Mesendoderm (in vitro differentiated cells): ENCODE data around the gene TP53AIP1.

ENCODE experiments used
- DNase-seq: peaks from one replicate; pipeline ENCODE4 v3.0.0; 2013
- H2AK5ac ChIP-seq: 2 replicates; pipeline ENCODE4 v1.6.1; 2013; ENCODE audit warnings: low read length, inconsistent platforms
- H2BK120ac ChIP-seq: 2 replicates; pipeline ENCODE4 v1.6.1; 2013; ENCODE audit warnings: low read depth, mild to moderate bottlenecking, low read length, moderate library complexity, mixed read lengths
- H2BK15ac ChIP-seq: replicated peaks from 2 replicates; pipeline ENCODE4 v1.6.1; 2013; ENCODE audit warnings: low read depth, mild to moderate bottlenecking, moderate library complexity
- H2BK5ac ChIP-seq: 2 replicates; pipeline ENCODE4 v1.6.1; 2013; ENCODE audit warnings: low read length, inconsistent platforms
- H3K18ac ChIP-seq: 2 replicates; pipeline ENCODE4 v1.6.1; 2013; ENCODE audit warnings: mild to moderate bottlenecking, low read length, mixed read lengths
- H3K23ac ChIP-seq: one replicate; pipeline ENCODE4 v1.6.1; 2013; ENCODE audit warnings: low read length
- H3K27ac ChIP-seq: 2 replicates; pipeline ENCODE4 v1.5.1; 2013; ENCODE audit warnings: low read depth, mild to moderate bottlenecking, inconsistent platforms, low read length, moderate library complexity
- H3K27me3 ChIP-seq: 2 replicates; pipeline ENCODE4 v1.6.1; 2013; ENCODE audit warnings: low read length, control low read depth, mild to moderate bottlenecking, inconsistent platforms; ENCODE audit not compliant: insufficient read depth, poor library complexity
- H3K36me3 ChIP-seq: 2 replicates; pipeline ENCODE4 v1.6.1; 2013; ENCODE audit warnings: low read length, inconsistent platforms; ENCODE audit not compliant: control insufficient read depth, insufficient read depth
- H3K4ac ChIP-seq: one replicate; pipeline ENCODE4 v1.6.1; 2013; ENCODE audit warnings: low read depth, mild to moderate bottlenecking, low read length, moderate library complexity
- H3K4me1 ChIP-seq: 2 replicates; pipeline ENCODE4 v1.6.1; 2013; ENCODE audit warnings: low read depth, low read length, inconsistent platforms; ENCODE audit not compliant: control insufficient read depth
- H3K4me2 ChIP-seq: 2 replicates; pipeline ENCODE4 v1.6.1; 2013; ENCODE audit warnings: low read length
- H3K4me3 ChIP-seq: 2 replicates; pipeline ENCODE4 v1.5.1; 2013; ENCODE audit warnings: mild to moderate bottlenecking, low read length
- H3K56ac ChIP-seq: one replicate; pipeline ENCODE4 v1.6.1; 2013; ENCODE audit warnings: low read length
- H3K79me1 ChIP-seq: 2 replicates; pipeline ENCODE4 v1.6.1; 2013; ENCODE audit warnings: low read length, inconsistent platforms
- H3K79me2 ChIP-seq: 2 replicates; pipeline ENCODE4 v1.6.1; 2013; ENCODE audit warnings: mild to moderate bottlenecking, low read length; ENCODE audit not compliant: control insufficient read depth, insufficient read depth
- H3K9ac ChIP-seq: 2 replicates; pipeline ENCODE4 v1.6.1; 2013; ENCODE audit warnings: low read length, inconsistent platforms
- H4K5ac ChIP-seq: one replicate; pipeline ENCODE4 v1.6.1; 2013; ENCODE audit warnings: low read length
- H4K8ac ChIP-seq: one replicate; pipeline ENCODE4 v1.6.1; 2013; ENCODE audit warnings: low read depth, mild to moderate bottlenecking, control low read depth, low read length, moderate library complexity
- WGBS: extraction: QIAGEN DNeasy Blood & Tissue Kit; methylation state at CpG from one replicate; pipeline ENCODE4 v1.1.7; 2013; ENCODE audit warnings: low lambda C conversion rate, missing lambda C conversion rate; ENCODE audit not compliant: insufficient coverage; ENCODE audit errors: extremely low coverage; 5-methylcytosine and 5-hydroxymethylcytosine counted together

The TP53AIP1 gene

DNA sequence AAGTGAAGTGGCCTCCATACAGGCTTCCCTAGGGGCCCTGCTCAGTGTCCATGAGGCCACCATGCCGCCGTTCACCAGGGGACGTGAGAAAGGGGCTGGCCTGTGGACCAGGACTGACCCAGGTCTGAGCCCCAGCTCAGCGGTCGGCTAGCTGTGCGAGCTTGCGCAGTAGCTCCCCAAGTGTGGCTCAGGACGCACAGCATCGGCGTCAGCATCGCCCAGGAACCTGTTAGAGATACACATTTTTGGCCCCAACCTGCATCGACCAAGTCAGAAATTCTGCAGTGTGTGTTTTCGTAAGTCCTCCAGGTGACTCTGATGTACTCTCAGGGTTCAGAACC is 429 bp downstream of the TP53AIP1 start:
- Histone ChIP-seq H3K27me3 (no peaks in the 10 kb centered on the region), H2BK15ac (no peak overlapping the region), H4K8ac (no peak overlapping the region), H3K79me1 (no peaks in the 10 kb centered on the region), H3K56ac (no peak overlapping the region), H3K79me2 (no peaks in the 10 kb centered on the region), H3K4me3 (no peak overlapping the region), H3K9ac (no peak overlapping the region), H3K23ac (no peak overlapping the region), H3K4me2 (no peak overlapping the region), H3K4me1 (no peaks in the 10 kb centered on the region), H2BK120ac (no peak overlapping the region), H3K18ac (no peak overlapping the region), H3K36me3 (no peaks in the 10 kb centered on the region), H4K5ac (no peak overlapping the region), H3K27ac (no peak overlapping the region), H2AK5ac (no peak overlapping the region), H2BK5ac (no peak overlapping the region), H3K4ac (no peak overlapping the region)
- no peak for DNase-seq
- no CpG with 5 or more reads among the region's 13 CpGs for WGBS

DNA sequence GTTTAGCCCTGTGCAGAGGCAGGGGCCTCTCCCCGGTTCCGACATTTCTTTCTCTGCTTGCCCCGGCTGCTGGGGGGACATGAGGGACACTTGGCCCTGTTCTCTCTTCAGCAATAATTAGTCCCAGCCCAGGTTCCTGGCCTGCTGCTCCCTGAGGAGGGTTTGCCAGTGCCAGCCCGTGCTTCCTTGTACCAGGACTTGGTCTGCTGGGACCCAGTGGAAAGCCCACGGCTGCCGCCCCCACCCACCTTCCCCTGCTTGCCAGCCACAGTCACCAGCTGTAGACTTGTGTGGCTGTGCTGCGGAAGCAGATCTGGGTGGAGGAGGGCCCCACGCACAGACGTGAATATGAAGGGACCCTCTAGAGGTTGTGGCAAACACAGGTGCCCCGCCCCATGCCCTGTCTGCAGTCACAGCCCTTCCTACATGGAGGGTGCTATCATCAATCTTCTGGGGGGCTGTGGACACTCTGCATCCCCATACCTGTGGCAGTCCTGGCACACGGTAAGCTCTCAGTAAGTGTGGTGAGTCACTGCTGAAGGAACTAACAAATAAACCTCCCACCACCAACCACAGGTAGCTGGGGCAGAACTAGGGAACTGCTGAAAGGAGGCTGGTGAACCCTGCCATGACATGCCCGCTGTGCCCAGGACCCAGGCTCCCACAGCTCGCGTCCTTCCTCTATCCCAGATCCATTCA is 949 bp downstream of the TP53AIP1 start:
- H3K27me3 ChIP-seq, result no peaks in the 10 kb centered on the region
- no CpG with 5 or more reads among the region's 14 CpGs for WGBS
- no peak overlapping the region for H4K5ac ChIP-seq
- no peak overlapping the region for H3K18ac ChIP-seq
- H3K4me2 ChIP-seq, result no peak overlapping the region
- H3K36me3 ChIP-seq, result no peaks in the 10 kb centered on the region
- H3K79me1 ChIP-seq, result no peaks in the 10 kb centered on the region
- H3K4ac ChIP-seq, result no peak overlapping the region
- no peak overlapping the region for H2BK15ac ChIP-seq
- no peak overlapping the region for H3K27ac ChIP-seq
- no peak overlapping the region for H3K4me3 ChIP-seq
- H3K23ac ChIP-seq, result no peak overlapping the region
- H2BK120ac ChIP-seq, result no peak overlapping the region
- no peak overlapping the region for H2AK5ac ChIP-seq
- no peak overlapping the region for H3K56ac ChIP-seq
- no peak for DNase-seq
- no peak overlapping the region for H2BK5ac ChIP-seq
- no peak overlapping the region for H4K8ac ChIP-seq
- H3K79me2 ChIP-seq, result no peaks in the 10 kb centered on the region
- H3K4me1 ChIP-seq, result no peaks in the 10 kb centered on the region
- H3K9ac ChIP-seq, result no peak overlapping the region

DNA sequence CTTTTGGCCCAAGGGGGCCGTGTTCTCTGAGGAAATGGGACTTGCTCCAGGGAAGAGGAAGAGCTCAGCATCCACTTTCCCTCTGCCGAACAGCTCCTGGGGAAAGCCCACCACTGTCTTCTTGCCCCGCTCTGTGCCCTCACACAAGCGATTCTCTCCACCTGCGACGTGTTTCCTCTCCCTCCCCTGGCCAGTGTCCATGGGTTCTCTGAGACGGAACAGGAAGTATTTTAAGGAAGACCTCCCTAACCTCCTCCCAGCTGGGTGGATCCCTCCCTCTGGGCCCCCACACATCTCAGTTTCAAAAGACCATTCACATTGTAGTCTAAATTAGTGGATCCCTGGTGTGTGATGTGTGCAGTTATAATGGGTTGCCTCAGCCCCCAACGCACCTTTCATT is 1.6 kb downstream of the TP53AIP1 start:
- H2BK5ac ChIP-seq, result no peak overlapping the region
- H3K23ac ChIP-seq, result no peak overlapping the region
- no peak overlapping the region for H2BK120ac ChIP-seq
- H3K79me2 ChIP-seq, result no peaks in the 10 kb centered on the region
- no peak overlapping the region for H3K4me2 ChIP-seq
- no peak overlapping the region for H3K9ac ChIP-seq
- no peaks in the 10 kb centered on the region for H3K36me3 ChIP-seq
- H3K79me1 ChIP-seq, result no peaks in the 10 kb centered on the region
- H3K27me3 ChIP-seq, result no peaks in the 10 kb centered on the region
- H3K56ac ChIP-seq, result no peak overlapping the region
- H3K27ac ChIP-seq, result no peak overlapping the region
- H3K4me1 ChIP-seq, result no peaks in the 10 kb centered on the region
- no peak overlapping the region for H3K4me3 ChIP-seq
- no peak overlapping the region for H4K8ac ChIP-seq
- WGBS, result no CpG with 5 or more reads among the region's 8 CpGs
- DNase-seq, result no peak
- H2AK5ac ChIP-seq, result no peak overlapping the region
- no peak overlapping the region for H4K5ac ChIP-seq
- H2BK15ac ChIP-seq, result no peak overlapping the region
- no peak overlapping the region for H3K18ac ChIP-seq
- no peak overlapping the region for H3K4ac ChIP-seq

DNA sequence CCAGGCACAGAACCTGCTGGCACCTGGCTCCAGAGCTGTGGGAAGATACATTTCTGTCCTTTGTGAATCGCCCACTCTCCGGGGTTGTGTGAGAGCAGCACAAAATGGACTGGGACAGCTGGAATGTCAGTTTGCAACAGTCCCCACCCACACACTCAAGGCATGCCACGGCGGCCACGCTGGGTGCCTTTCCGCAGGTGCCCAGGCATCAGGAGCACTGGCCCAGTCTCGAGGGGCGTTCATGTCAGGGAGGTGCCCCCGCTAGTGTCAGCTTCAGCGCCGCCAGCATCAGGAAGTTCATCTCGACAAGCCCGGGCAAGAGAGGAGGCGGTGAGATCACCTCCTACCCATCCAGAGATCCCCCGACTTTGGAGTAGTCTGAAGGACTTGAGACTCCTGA is 2.1 kb downstream of the TP53AIP1 start:
- WGBS, result no CpG with 5 or more reads among the region's 15 CpGs
- no peak overlapping the region for H2AK5ac ChIP-seq
- H3K27ac ChIP-seq, result no peak overlapping the region
- no peak overlapping the region for H3K18ac ChIP-seq
- H2BK5ac ChIP-seq, result no peak overlapping the region
- no peak overlapping the region for H2BK120ac ChIP-seq
- no peak overlapping the region for H3K4me3 ChIP-seq
- H4K8ac ChIP-seq, result no peak overlapping the region
- H3K27me3 ChIP-seq, result no peaks in the 10 kb centered on the region
- no peak overlapping the region for H3K23ac ChIP-seq
- no peak overlapping the region for H2BK15ac ChIP-seq
- no peaks in the 10 kb centered on the region for H3K4me1 ChIP-seq
- DNase-seq, result no peak
- no peak overlapping the region for H3K9ac ChIP-seq
- no peak overlapping the region for H4K5ac ChIP-seq
- H3K4ac ChIP-seq, result no peak overlapping the region
- H3K79me2 ChIP-seq, result no peaks in the 10 kb centered on the region
- H3K79me1 ChIP-seq, result no peaks in the 10 kb centered on the region
- no peaks in the 10 kb centered on the region for H3K36me3 ChIP-seq
- H3K4me2 ChIP-seq, result no peak overlapping the region
- no peak overlapping the region for H3K56ac ChIP-seq

DNA sequence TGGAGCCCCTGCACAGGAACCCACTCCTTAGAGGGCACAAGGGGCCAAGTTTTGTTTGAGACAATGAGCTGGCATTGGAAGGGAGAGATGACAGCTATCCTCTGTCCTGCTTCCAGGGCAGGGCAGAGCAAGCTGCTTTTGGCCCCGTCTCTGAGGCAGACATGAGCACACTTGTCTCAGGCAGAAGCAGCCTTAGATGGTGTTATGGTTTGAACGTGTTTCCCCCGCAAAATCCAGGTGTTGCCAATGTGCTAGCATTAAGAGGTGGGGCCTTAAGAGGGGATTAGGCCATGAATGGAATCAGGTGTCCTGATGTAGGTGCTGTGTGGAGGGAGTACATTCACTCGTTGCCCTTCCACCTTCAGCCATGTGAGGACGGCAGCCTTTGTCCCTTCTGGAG is 2.5 kb downstream of the TP53AIP1 start:
- no CpG with 5 or more reads among the region's 5 CpGs for WGBS
- Histone ChIP-seq H3K4me2 (no peak overlapping the region), H3K79me2 (no peaks in the 10 kb centered on the region), H3K79me1 (no peaks in the 10 kb centered on the region), H3K56ac (no peak overlapping the region), H3K36me3 (no peaks in the 10 kb centered on the region), H2BK15ac (no peak overlapping the region), H3K18ac (no peak overlapping the region), H2BK120ac (no peak overlapping the region), H3K27ac (no peak overlapping the region), H2BK5ac (no peak overlapping the region), H3K4me1 (no peaks in the 10 kb centered on the region), H3K4me3 (no peak overlapping the region), H3K4ac (no peak overlapping the region), H4K8ac (no peak overlapping the region), H4K5ac (no peak overlapping the region), H3K23ac (no peak overlapping the region), H3K27me3 (no peaks in the 10 kb centered on the region), H3K9ac (no peak overlapping the region), H2AK5ac (no peak overlapping the region)
- DNase-seq, result no peak

DNA sequence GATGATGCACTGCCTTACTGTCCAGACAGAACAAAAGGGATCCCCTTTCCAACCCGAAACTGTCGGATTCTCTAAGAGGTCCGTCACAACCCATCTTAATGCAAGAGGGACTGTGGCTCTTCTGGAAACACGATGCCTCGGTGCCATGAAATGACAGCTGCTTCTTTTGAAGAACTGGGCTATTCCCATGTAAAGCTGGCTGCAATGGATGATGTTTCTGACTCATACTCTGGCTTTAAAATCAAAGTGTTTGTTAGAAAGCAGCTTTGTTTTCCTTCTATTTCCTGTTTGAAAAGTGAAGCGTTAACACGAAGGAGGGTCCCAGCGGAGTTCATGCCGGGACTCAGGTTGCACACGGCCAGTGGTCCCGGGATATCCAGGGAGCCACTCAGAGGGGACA is 3.1 kb downstream of the TP53AIP1 start:
- H2BK5ac ChIP-seq, result no peak overlapping the region
- H3K4me1 ChIP-seq, result no peaks in the 10 kb centered on the region
- no peak overlapping the region for H3K18ac ChIP-seq
- no peak overlapping the region for H2BK15ac ChIP-seq
- H3K36me3 ChIP-seq, result no peaks in the 10 kb centered on the region
- H3K9ac ChIP-seq, result no peak overlapping the region
- H3K4me2 ChIP-seq, result no peak overlapping the region
- H2BK120ac ChIP-seq, result no peak overlapping the region
- no peaks in the 10 kb centered on the region for H3K79me1 ChIP-seq
- H3K4ac ChIP-seq, result no peak overlapping the region
- no peak overlapping the region for H4K8ac ChIP-seq
- no peak overlapping the region for H2AK5ac ChIP-seq
- H3K4me3 ChIP-seq, result no peak overlapping the region
- H3K79me2 ChIP-seq, result no peaks in the 10 kb centered on the region
- H4K5ac ChIP-seq, result no peak overlapping the region
- no peak overlapping the region for H3K56ac ChIP-seq
- no peak overlapping the region for H3K27ac ChIP-seq
- no peak for DNase-seq
- no CpG with 5 or more reads among the region's 11 CpGs for WGBS
- H3K27me3 ChIP-seq, result no peaks in the 10 kb centered on the region
- H3K23ac ChIP-seq, result no peak overlapping the region
